Measurements from ENCODE around the gene PUM1.

The PUM1 gene

GRCh38 chr1:30907481-30908315, 157.8 kb downstream of the PUM1 start:
- Histone ChIP-seq H3K4me2 (ENCODE audit: low read length) (peak overlapping the region; percentile 85), H3K56ac (ENCODE audit: low read length) (peak overlapping the region; percentile 85), H3K4me1 (ENCODE audit: control insufficient read depth, low read depth, low read length) (peaks cover 19% of the 10 kb centered on the region), H2AK5ac (ENCODE audit: low read length) (no peak overlapping the region), H3K79me1 (ENCODE audit: low read length) (peaks cover 6% of the 10 kb centered on the region), H3K4ac (ENCODE audit: low read depth, low read length) (peak overlapping the region; percentile 50), H2BK5ac (ENCODE audit: low read length) (no peak overlapping the region), H3K4me3 (ENCODE audit: low read length) (peak overlapping the region; percentile 46), H3K79me2 (ENCODE audit: control insufficient read depth, insufficient read depth, low read length) (peaks cover 2% of the 10 kb centered on the region), H2BK120ac (ENCODE audit: low read depth, low read length) (no peak overlapping the region), H4K5ac (ENCODE audit: low read length) (no peak overlapping the region), H3K23ac (ENCODE audit: low read length) (peak overlapping the region; percentile 24), H3K18ac (ENCODE audit: low read length) (peak overlapping the region; percentile 72), H3K27ac (ENCODE audit: low read depth, low read length) (no peak overlapping the region), H2BK15ac (replicated peaks; ENCODE audit: low read depth) (no peak overlapping the region), H3K36me3 (ENCODE audit: control insufficient read depth, insufficient read depth, low read length) (no peaks in the 10 kb centered on the region), H3K27me3 (ENCODE audit: insufficient read depth, low read length, poor library complexity) (no peaks in the 10 kb centered on the region), H3K9ac (ENCODE audit: low read length) (peak overlapping the region; percentile 80), H4K8ac (ENCODE audit: low read depth, low read length) (no peak overlapping the region)
- DNase-seq: no peak
- no CpG with 5 or more reads among the region's 47 CpGs for WGBS (ENCODE audit: extremely low coverage, insufficient coverage, low lambda C conversion rate)

GRCh38 chr1:30906631-30907441, 158.7 kb downstream of the PUM1 start:
- Histone ChIP-seq H3K4me3 (ENCODE audit: low read length) (no peak overlapping the region), H3K27ac (ENCODE audit: low read depth, low read length) (no peak overlapping the region), H4K8ac (ENCODE audit: low read depth, low read length) (no peak overlapping the region), H3K36me3 (ENCODE audit: control insufficient read depth, insufficient read depth, low read length) (no peaks in the 10 kb centered on the region), H3K27me3 (ENCODE audit: insufficient read depth, low read length, poor library complexity) (no peaks in the 10 kb centered on the region), H2BK5ac (ENCODE audit: low read length) (no peak overlapping the region), H3K4me2 (ENCODE audit: low read length) (peak overlapping the region; percentile 85), H3K23ac (ENCODE audit: low read length) (no peak overlapping the region), H3K18ac (ENCODE audit: low read length) (no peak overlapping the region), H3K9ac (ENCODE audit: low read length) (peak overlapping the region; percentile 80), H3K79me1 (ENCODE audit: low read length) (peaks cover 7% of the 10 kb centered on the region), H4K5ac (ENCODE audit: low read length) (no peak overlapping the region), H3K4ac (ENCODE audit: low read depth, low read length) (no peak overlapping the region), H3K4me1 (ENCODE audit: control insufficient read depth, low read depth, low read length) (peaks cover 25% of the 10 kb centered on the region), H2BK15ac (replicated peaks; ENCODE audit: low read depth) (no peak overlapping the region), H3K56ac (ENCODE audit: low read length) (peak overlapping the region; percentile 85), H2AK5ac (ENCODE audit: low read length) (no peak overlapping the region), H2BK120ac (ENCODE audit: low read depth, low read length) (no peak overlapping the region), H3K79me2 (ENCODE audit: control insufficient read depth, insufficient read depth, low read length) (peaks cover 2% of the 10 kb centered on the region)
- no peak for DNase-seq
- WGBS (ENCODE audit: extremely low coverage, insufficient coverage, low lambda C conversion rate): no CpG with 5 or more reads among the region's 9 CpGs

DNA sequence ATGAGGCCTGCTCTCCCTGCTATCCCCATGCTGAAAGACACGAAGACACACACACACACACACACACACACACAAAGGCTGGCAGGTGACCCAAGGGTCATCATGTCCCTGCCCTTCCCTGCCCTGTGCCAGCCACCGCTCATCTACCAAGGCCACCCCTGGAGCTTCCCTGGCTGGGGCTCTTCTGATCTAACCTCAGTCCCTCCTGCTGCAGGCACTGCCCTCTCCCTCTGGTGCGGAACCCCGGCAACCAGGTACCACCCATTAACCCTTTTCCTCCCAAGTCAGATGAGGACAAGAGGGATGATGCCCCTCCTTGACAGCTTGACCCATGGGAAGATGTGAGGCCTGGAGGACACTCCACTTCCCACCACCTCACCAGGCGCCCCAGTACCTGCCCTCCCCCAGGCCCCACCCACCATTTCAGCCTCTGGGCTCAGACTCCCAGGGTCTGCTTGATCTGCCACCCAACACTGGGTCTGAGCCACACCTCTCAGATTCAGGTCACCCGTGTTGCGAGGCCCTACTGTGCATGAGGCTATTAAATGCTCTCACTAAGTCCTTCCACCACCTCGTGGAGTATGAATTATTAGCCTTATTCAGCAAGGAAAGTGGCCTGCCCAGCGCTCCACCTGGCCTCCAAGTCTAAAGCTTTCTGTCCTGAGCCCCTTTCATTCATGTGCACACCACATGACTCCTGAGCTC, 159.4 kb downstream of the PUM1 start:
- Histone ChIP-seq H2BK5ac (ENCODE audit: low read length) (no peak overlapping the region), H3K27me3 (ENCODE audit: insufficient read depth, low read length, poor library complexity) (no peaks in the 10 kb centered on the region), H3K23ac (ENCODE audit: low read length) (no peak overlapping the region), H3K4me2 (ENCODE audit: low read length) (no peak overlapping the region), H3K56ac (ENCODE audit: low read length) (no peak overlapping the region), H3K18ac (ENCODE audit: low read length) (no peak overlapping the region), H3K36me3 (ENCODE audit: control insufficient read depth, insufficient read depth, low read length) (no peaks in the 10 kb centered on the region), H3K4ac (ENCODE audit: low read depth, low read length) (no peak overlapping the region), H2BK120ac (ENCODE audit: low read depth, low read length) (no peak overlapping the region), H4K8ac (ENCODE audit: low read depth, low read length) (no peak overlapping the region), H3K79me2 (ENCODE audit: control insufficient read depth, insufficient read depth, low read length) (peaks cover 2% of the 10 kb centered on the region), H3K4me1 (ENCODE audit: control insufficient read depth, low read depth, low read length) (peaks cover 25% of the 10 kb centered on the region), H4K5ac (ENCODE audit: low read length) (no peak overlapping the region), H3K27ac (ENCODE audit: low read depth, low read length) (no peak overlapping the region), H2AK5ac (ENCODE audit: low read length) (no peak overlapping the region), H2BK15ac (replicated peaks; ENCODE audit: low read depth) (no peak overlapping the region), H3K79me1 (ENCODE audit: low read length) (peaks cover 8% of the 10 kb centered on the region), H3K4me3 (ENCODE audit: low read length) (no peak overlapping the region), H3K9ac (ENCODE audit: low read length) (no peak overlapping the region)
- no CpG with 5 or more reads among the region's 9 CpGs for WGBS (ENCODE audit: extremely low coverage, insufficient coverage, low lambda C conversion rate)
- no peak for DNase-seq

GRCh38 chr1:30905403-30905802, 160.1 kb downstream of the PUM1 start:
- no peak overlapping the region for H3K18ac ChIP-seq (ENCODE audit: low read length)
- H4K5ac ChIP-seq (ENCODE audit: low read length): no peak overlapping the region
- H3K27ac ChIP-seq (ENCODE audit: low read depth, low read length): no peak overlapping the region
- H2BK5ac ChIP-seq (ENCODE audit: low read length): no peak overlapping the region
- H3K4me1 ChIP-seq (ENCODE audit: control insufficient read depth, low read depth, low read length): peaks cover 23% of the 10 kb centered on the region
- no peak overlapping the region for H2BK15ac ChIP-seq (replicated peaks; ENCODE audit: low read depth)
- DNase-seq: no peak
- H3K27me3 ChIP-seq (ENCODE audit: insufficient read depth, low read length, poor library complexity): no peaks in the 10 kb centered on the region
- peaks cover 9% of the 10 kb centered on the region for H3K79me1 ChIP-seq (ENCODE audit: low read length)
- H3K4me3 ChIP-seq (ENCODE audit: low read length): no peak overlapping the region
- no peak overlapping the region for H3K9ac ChIP-seq (ENCODE audit: low read length)
- no CpG with 5 or more reads among the region's 1 CpG for WGBS (ENCODE audit: extremely low coverage, insufficient coverage, low lambda C conversion rate)
- H4K8ac ChIP-seq (ENCODE audit: low read depth, low read length): no peak overlapping the region
- no peaks in the 10 kb centered on the region for H3K36me3 ChIP-seq (ENCODE audit: control insufficient read depth, insufficient read depth, low read length)
- no peak overlapping the region for H3K23ac ChIP-seq (ENCODE audit: low read length)
- no peak overlapping the region for H3K56ac ChIP-seq (ENCODE audit: low read length)
- peaks cover 2% of the 10 kb centered on the region for H3K79me2 ChIP-seq (ENCODE audit: control insufficient read depth, insufficient read depth, low read length)
- H2BK120ac ChIP-seq (ENCODE audit: low read depth, low read length): no peak overlapping the region
- H2AK5ac ChIP-seq (ENCODE audit: low read length): no peak overlapping the region
- no peak overlapping the region for H3K4me2 ChIP-seq (ENCODE audit: low read length)
- no peak overlapping the region for H3K4ac ChIP-seq (ENCODE audit: low read depth, low read length)

- peaks cover 2% of the 10 kb centered on the region for H3K79me2 ChIP-seq (ENCODE audit: control insufficient read depth, insufficient read depth, low read length)
- H3K36me3 ChIP-seq (ENCODE audit: control insufficient read depth, insufficient read depth, low read length): no peaks in the 10 kb centered on the region
- H3K18ac ChIP-seq (ENCODE audit: low read length): no peak overlapping the region
- no peak overlapping the region for H2BK15ac ChIP-seq (replicated peaks; ENCODE audit: low read depth)
- no peak overlapping the region for H4K5ac ChIP-seq (ENCODE audit: low read length)
- no peak overlapping the region for H3K56ac ChIP-seq (ENCODE audit: low read length)
- H3K9ac ChIP-seq (ENCODE audit: low read length): no peak overlapping the region
- no peak overlapping the region for H3K4me2 ChIP-seq (ENCODE audit: low read length)
- peaks cover 9% of the 10 kb centered on the region for H3K79me1 ChIP-seq (ENCODE audit: low read length)
- no CpG with 5 or more reads among the region's 1 CpG for WGBS (ENCODE audit: extremely low coverage, insufficient coverage, low lambda C conversion rate)
- H3K23ac ChIP-seq (ENCODE audit: low read length): no peak overlapping the region
- no peak overlapping the region for H3K4ac ChIP-seq (ENCODE audit: low read depth, low read length)
- H3K27ac ChIP-seq (ENCODE audit: low read depth, low read length): no peak overlapping the region
- H2AK5ac ChIP-seq (ENCODE audit: low read length): no peak overlapping the region
- no peak overlapping the region for H2BK5ac ChIP-seq (ENCODE audit: low read length)
- H3K4me1 ChIP-seq (ENCODE audit: control insufficient read depth, low read depth, low read length): peaks cover 23% of the 10 kb centered on the region
- H3K4me3 ChIP-seq (ENCODE audit: low read length): no peak overlapping the region
- no peak overlapping the region for H4K8ac ChIP-seq (ENCODE audit: low read depth, low read length)
- no peaks in the 10 kb centered on the region for H3K27me3 ChIP-seq (ENCODE audit: insufficient read depth, low read length, poor library complexity)
- no peak overlapping the region for H2BK120ac ChIP-seq (ENCODE audit: low read depth, low read length)
- no peak for DNase-seq
These were observed 160.6 kb downstream of the PUM1 start for GRCh38 chr1:30904962-30905335.
